Right lobe of liver (tissue), 6 donors: Measurements from ENCODE around the gene GRAP2. TPM values are rescaled to one million over a fixed set of nuclear protein-coding genes. Genes with fewer than 3 reads are reported as not detected.

Source experiments
- ATAC-seq, 4 donors: fragments of 200-7000 bp; cut with Tn5 transposase; one replicate each; pipeline ENCODE4 v1.9.1; 2020; ENCODE audit warnings: mild to moderate bottlenecking in 4 of 4, moderate library complexity in 4 of 4
- DNase-seq, 3 donors: peaks; one replicate each; pipeline ENCODE4 v3.0.0-alpha.2; 2020
- H3K27ac ChIP-seq, 3 donors: fragments of 200-600 bp; one replicate each; pipeline ENCODE4 v1.8.0; 2022
- H3K27me3 ChIP-seq, 2 donors: fragments of 200-600 bp; one replicate each; pipeline ENCODE4 v1.8.0; 2022
- H3K36me3 ChIP-seq, 4 donors: fragments of 200-600 bp; sonication (generic) in 1 of 4; one replicate each; pipeline versions ENCODE4 v1.5.1 to v1.8.0; 2017 to 2022; ENCODE audit warnings: control low read depth in 1 of 4
- H3K4me1 ChIP-seq, 4 donors: fragments of 200-600 bp; sonication (generic) in 1 of 4; one replicate each; pipeline versions ENCODE4 v1.5.1 to v1.8.0; 2017 to 2022; ENCODE audit warnings: control low read depth in 1 of 4
- H3K4me3 ChIP-seq, 3 donors: fragments of 200-600 bp; one replicate each; pipeline ENCODE4 v1.8.0; 2022
- H3K9me3 ChIP-seq, 4 donors: fragments of 200-600 bp; sonication (generic) in 1 of 4; one replicate each; pipeline versions ENCODE4 v1.5.1 to v1.8.0; 2017 to 2022; ENCODE audit warnings: control low read depth in 1 of 4
- POLR2A ChIP-seq: fragments of 450-650 bp; IDR thresholded peaks from one replicate; pipeline ENCODE4 v1.6.1; 2017; ENCODE audit warnings: antibody characterized with exemption, mild to moderate bottlenecking
- WGBS: methylation state at CpG from one replicate; pipeline ENCODE4 v1.1.6; 2018; ENCODE audit warnings: low coverage, low lambda C conversion rate; ENCODE audit not compliant: insufficient coverage; ENCODE audit errors: missing lambda C conversion rate; 5-methylcytosine and 5-hydroxymethylcytosine counted together
- intact Hi-C, 2 donors: fragments of 100-400 bp; cut with DNase I; formaldehyde crosslinking; loops; one replicate each; pipeline versions ENCODE4 v1.11.2 to v1.14.1; 2022
- total RNA-seq, 6 experiments: library from RNA; depleted of rRNA in 2 of 6; stranded (reverse); fragments of >200 nt in 2 of 6; fragmentation: NEBNext Ultra II Directional in 3 of 6; extraction: Animal tissue kit (Norgen Biotek cat#: 25700) in 3 of 6; gene quantifications; one replicate each; pipeline versions ENCODE4 v1.1.0 to v1.2.4, GENCODE V29; 2016 to 2023
- TF ChIP-seq, protein P1 (sequence below), 4 donors: fragments of 200-600 bp in 3 of 4; fragments of 450-650 bp in 1 of 4; IDR thresholded peaks; one replicate each; pipeline versions ENCODE4 v1.5.1 to v1.8.0; 2016 to 2022; ENCODE audit warnings: antibody characterized with exemption in 4 of 4, mild to moderate bottlenecking in 2 of 4
- donor health status: DM: no; HTN: yes; CAD: no.
- donor health status: DM: no; HTN: no; CAD: no.
- donor health status: DM: no; HTN: no; CAD: no.
- donor health status: DM: no; HTN: yes; CAD: no.
- donor health status: DM: no; HTN: yes; CAD: no.

The GRAP2 gene
- total RNA-seq, 6 experiments from 2014 or later = 0.46 to 1.7 (median 0.74) TPM

DNA sequence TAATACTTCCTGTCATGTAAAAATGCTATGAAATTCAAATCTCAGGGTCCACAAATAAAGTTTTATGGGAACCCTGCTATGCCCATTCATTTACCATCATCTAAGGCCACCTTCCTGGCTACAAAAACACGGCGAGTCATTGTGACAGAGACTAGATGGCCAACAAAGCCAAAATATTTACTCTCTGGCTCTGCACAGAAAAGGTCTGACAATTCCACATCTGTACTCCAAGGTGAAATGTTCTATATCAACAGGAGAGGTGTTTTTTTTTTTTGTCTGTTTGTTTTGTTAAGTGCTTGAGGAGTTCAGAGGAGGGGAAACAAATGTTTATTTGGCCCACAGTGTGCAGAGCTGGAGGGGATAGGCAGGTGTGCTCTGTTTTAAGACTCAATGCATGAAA lies 40.7 kb downstream of the GRAP2 start:
- Histone ChIP-seq H3K4me1 (no peaks in the 10 kb centered on the region), H3K4me3 (no peak overlapping the region), H3K9me3 (no peaks in the 10 kb centered on the region), H3K27ac (no peak overlapping the region), H3K27me3 (no peaks in the 10 kb centered on the region), H3K36me3 (no peaks in the 10 kb centered on the region)
- DNase-seq (no peak), ATAC-seq (no peak)
- WGBS = 70% methylated on average over 2 of the region's 2 CpGs
- intact Hi-C loops = no loop called here
- TF ChIP-seq, protein P1, sequence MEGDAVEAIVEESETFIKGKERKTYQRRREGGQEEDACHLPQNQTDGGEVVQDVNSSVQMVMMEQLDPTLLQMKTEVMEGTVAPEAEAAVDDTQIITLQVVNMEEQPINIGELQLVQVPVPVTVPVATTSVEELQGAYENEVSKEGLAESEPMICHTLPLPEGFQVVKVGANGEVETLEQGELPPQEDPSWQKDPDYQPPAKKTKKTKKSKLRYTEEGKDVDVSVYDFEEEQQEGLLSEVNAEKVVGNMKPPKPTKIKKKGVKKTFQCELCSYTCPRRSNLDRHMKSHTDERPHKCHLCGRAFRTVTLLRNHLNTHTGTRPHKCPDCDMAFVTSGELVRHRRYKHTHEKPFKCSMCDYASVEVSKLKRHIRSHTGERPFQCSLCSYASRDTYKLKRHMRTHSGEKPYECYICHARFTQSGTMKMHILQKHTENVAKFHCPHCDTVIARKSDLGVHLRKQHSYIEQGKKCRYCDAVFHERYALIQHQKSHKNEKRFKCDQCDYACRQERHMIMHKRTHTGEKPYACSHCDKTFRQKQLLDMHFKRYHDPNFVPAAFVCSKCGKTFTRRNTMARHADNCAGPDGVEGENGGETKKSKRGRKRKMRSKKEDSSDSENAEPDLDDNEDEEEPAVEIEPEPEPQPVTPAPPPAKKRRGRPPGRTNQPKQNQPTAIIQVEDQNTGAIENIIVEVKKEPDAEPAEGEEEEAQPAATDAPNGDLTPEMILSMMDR (IDR thresholded peaks at IDR 0.05) = no peak
- no peak for TF ChIP-seq POLR2A

DNA sequence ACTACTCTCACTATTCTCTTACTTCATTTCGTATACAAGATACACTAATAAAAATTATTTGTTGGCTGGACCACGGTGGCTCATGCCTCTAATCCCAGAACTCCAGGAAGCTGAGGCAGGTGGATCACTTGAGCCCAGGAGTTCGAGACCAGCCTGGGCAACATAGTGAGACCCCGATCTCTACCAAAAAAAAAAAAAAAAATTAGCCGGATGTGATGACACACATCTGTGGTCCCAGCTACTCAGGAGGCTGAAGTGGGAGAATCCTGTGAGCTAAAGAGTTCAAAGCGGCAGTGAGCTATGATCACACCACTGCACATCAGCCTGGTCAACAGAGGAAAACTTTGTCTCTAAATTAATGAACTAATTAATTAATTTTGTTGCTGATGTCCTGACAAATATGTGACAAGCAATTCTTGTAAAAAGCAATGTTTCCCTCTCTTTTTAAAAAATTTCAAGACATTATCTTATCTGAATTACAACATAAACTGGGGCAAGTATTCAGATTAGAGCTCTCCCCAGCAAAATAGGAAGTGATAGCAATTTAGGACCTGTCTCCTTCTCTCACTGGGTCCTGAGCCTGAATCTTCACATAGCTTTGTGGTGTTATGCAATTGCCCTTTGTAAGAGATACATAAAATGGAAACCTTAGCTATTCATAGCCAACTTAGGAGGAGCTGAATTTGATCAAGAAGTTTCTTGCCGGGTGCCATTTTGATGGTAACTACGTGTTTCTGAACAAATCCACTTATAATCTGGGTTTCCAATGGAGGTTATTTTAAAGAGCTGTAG lies 41.8 kb downstream of the GRAP2 start:
- no peak for ATAC-seq
- intact Hi-C loops = no loop called here
- Histone ChIP-seq H3K27me3 (no peaks in the 10 kb centered on the region), H3K9me3 (no peaks in the 10 kb centered on the region), H3K4me1 (no peaks in the 10 kb centered on the region), H3K36me3 (no peaks in the 10 kb centered on the region), H3K4me3 (no peak overlapping the region), H3K27ac (no peak overlapping the region)
- WGBS = 68% methylated on average over 6 of the region's 8 CpGs
- TF ChIP-seq, protein P1 (IDR thresholded peaks at IDR 0.05) = no peak
- no peak for TF ChIP-seq POLR2A
- no peak for DNase-seq

DNA sequence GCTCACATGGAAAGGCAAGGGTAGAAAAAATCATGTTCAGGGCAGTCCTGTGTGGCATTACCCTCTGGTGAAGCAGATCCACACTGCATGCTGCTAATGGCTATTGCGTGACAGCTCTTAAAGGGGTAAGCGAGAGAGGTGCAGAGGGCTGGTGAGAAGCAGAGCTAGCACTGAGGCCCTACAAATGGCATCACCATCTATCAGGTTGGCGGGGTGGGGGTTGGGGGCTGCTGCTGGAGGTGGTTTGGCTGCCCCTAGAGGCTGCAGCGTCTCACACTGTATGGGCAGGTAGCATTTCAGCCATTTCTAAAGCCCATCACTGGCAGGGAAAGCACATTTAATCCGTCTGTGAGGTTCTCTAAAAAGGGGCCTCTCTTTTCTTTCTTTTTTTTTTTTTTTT lies 42.5 kb downstream of the GRAP2 start:
- WGBS = 100% methylated on average over 1 of the region's 5 CpGs
- intact Hi-C loops = no loop called here
- Histone ChIP-seq H3K27me3 (no peaks in the 10 kb centered on the region), H3K4me3 (no peak overlapping the region), H3K4me1 (no peaks in the 10 kb centered on the region), H3K9me3 (no peaks in the 10 kb centered on the region), H3K27ac (no peak overlapping the region), H3K36me3 (no peaks in the 10 kb centered on the region)
- DNase-seq = no peak
- TF ChIP-seq POLR2A = no peak
- TF ChIP-seq, protein P1 (IDR thresholded peaks at IDR 0.05) = no peak
- no peak for ATAC-seq

DNA sequence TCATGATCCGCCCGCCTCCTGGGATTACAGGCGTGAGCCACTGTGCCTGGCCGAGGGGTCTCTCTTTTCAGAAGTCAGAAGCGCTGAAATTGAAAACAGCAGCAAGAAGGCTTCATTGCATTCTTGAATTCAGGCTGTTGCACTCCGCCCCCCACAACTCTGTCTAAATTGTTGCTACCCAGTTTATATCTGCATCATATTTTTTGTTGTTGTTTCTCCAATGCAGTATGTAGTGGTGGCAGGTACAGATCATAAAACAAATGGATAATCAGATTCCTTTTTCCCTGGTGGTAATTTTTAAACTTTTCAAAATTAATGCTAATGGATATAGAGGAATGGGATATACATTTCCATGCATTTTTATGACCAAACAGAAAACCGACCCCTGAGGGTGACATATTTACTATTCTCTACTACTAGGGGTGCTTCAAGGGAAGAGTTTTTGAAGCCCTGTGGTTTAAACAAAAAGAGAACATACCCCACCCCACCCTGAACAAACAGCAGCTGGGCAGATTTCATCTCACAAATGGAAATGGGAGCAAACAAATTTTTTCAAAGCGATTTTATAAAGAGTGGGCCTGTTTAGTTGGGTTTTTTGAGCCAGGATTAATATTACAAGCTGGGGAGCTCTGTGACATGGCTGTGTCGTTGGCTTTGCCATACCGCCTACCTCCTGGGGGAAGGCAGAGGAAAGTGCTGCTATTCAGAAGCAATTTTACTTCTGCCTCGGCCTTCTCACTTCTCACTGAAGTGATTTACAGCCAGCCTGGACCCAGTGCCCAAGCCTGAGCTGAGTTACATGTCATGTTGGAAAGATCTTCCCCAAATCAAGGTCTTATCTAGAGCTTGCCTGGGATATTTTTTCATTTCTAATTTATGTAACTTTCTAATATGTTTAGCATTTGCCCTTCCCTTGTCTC lies 43.3 kb downstream of the GRAP2 start:
- DNase-seq (no peak), ATAC-seq (no peak)
- Histone ChIP-seq H3K36me3 (no peaks in the 10 kb centered on the region), H3K4me3 (no peak overlapping the region), H3K4me1 (no peaks in the 10 kb centered on the region), H3K27ac (no peak overlapping the region), H3K9me3 (no peaks in the 10 kb centered on the region), H3K27me3 (no peaks in the 10 kb centered on the region)
- TF ChIP-seq, protein P1 (IDR thresholded peaks at IDR 0.05) = no peak
- TF ChIP-seq POLR2A = no peak
- intact Hi-C loops = no loop called here
- 80% methylated on average over 9 of the region's 11 CpGs for WGBS
